Fibroblast of villous mesenchyme (primary cell): Measurements from ENCODE around the gene ELAVL1. TPM values are rescaled to one million over a fixed set of nuclear protein-coding genes. Genes with fewer than 3 reads are reported as not detected.

Experiments
- DNase-seq: peaks from one replicate; pipeline ENCODE4 v3.0.0-alpha.2; 2010; ENCODE audit warnings: low read depth
- H3K4me3 ChIP-seq: 2 replicates; pipeline ENCODE4 v1.5.1; 2011; ENCODE audit warnings: low read depth, mild to moderate bottlenecking, low read length
- CTCF ChIP-seq: IDR thresholded peaks from 2 replicates; pipeline ENCODE4 v1.5.1; 2012; ENCODE audit warnings: low read depth, mild to moderate bottlenecking, low read length; ENCODE audit not compliant: insufficient read depth
- total RNA-seq: library from RNA; depleted of rRNA; stranded (reverse); fragments of >200 nt; gene quantifications from 2 replicates; pipeline ENCODE4 v1.2.3, GENCODE V29; 2012

The ELAVL1 gene
- total RNA-seq, 1 donor = 26.8 TPM

DNA sequence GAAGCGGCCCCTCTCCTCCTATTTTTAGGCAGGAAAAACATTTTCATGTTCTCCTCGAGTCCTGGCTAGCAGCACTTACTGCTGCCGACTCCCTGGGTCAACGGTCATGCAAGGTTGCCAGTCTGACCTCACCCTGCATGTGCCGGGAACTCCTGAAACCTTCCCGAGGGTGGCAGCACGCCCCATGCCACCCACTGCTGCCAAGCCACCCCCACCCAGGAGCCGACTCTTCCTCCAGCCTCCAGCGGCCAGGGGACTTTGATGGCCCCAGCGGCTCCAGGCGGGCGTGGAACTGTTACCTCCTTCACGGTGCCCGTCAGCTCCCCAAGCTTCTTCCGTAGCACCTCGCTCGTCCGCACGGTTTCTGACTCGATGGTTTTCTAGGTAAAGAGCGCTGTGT, 70.7 kb downstream of the ELAVL1 start:
- H3K4me3 ChIP-seq = no peak overlapping the region
- no peak for DNase-seq
- no peak for TF ChIP-seq CTCF

GRCh38 chr19:7933828-7934725, 71.4 kb downstream of the ELAVL1 start:
- H3K4me3 ChIP-seq = no peak overlapping the region
- DNase-seq = no peak
- TF ChIP-seq CTCF = no peak

DNA sequence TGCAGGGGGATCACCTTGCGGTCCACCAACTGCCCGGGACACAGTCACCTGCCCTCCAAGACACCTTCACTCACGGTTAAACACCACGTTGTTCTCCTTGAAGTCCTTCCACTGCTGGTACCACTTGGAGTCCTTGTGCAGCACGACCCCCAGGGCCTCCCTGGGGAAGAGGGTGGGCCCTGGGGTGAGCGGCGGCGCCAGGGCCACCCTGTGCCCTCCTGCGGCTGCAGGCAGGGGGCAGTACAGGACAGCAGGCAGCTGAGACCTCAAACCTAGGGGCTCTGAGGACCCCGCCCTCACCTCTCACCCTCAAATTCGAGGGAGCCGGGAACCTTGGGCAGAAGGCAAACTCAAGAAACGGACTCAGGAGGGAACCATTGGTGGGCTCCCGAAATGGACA, 72.0 kb downstream of the ELAVL1 start:
- DNase-seq = no peak
- peak; percentile 31 for TF ChIP-seq CTCF
- no peak overlapping the region for H3K4me3 ChIP-seq

DNA sequence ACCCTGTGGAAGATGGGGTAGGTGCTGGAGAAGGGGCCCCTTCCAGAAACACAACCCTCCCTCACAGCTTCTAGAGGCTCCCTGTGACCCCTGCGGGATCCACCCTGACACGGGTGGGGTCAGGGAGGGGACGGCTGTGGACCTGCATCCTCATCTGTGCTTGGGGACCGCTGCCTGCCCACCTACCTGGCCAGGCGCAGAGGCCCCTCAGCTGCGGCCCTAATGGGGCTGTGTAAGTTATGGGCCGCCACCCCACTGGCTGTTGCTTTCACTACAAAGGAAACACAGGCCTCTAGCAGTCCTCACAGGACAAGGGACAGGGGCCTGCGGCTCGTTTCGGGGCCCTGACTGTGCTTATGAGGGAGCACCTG, 72.5 kb downstream of the ELAVL1 start:
- no peak for TF ChIP-seq CTCF
- DNase-seq = no peak
- no peak overlapping the region for H3K4me3 ChIP-seq

- TF ChIP-seq CTCF = no peak
- DNase-seq = no peak
- H3K4me3 ChIP-seq = no peak overlapping the region
Observed at GRCh38 chr19:7932276-7932929, 73.0 kb downstream of the ELAVL1 start.

- H3K4me3 ChIP-seq = no peak overlapping the region
- no peak for DNase-seq
- TF ChIP-seq CTCF = no peak
Observed at GRCh38 chr19:7931221-7932061, 74.0 kb downstream of the ELAVL1 start.
